GM19395 (cell line): ENCODE measurements around the gene ADAMTSL3.

Experiments used
- ATAC-seq: cut with Tn5 transposase; IDR thresholded peaks from one replicate; pipeline ENCODE4 v1.9.1; 2021; ENCODE audit warnings: mild to moderate bottlenecking, moderate library complexity; ENCODE audit not compliant: unreplicated experiment

Gene ADAMTSL3

GRCh38 chr15:83656192-83656591 lies 2.3 kb downstream of the ADAMTSL3 start:
- no peak for ATAC-seq

DNA sequence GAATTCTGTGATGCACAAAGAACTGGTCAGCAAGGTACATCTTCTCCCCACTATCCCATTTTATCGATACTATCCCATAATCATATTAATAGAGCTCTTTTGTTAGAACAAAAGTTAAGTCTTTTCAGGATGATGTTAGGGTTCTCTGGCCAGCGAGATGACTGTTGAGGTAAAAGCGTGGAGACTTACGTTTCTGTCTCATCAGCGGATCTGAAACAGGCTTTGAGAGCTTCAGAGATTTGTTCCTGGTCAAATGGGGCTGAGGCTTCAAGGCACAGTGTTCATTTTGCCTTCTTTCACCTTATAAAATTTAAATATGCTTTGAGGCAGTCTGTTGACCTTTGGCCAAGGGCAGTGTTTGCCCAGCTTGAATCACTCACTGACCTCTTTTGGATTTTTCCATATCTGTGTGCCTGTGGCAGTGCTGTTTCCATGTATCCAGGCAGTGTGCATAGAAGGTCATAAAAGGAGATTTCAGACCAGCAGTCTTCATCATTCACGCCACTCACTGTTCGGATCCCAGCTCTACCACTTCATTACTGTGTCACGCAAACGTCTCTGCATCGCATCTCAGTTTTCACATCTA lies 3.1 kb downstream of the ADAMTSL3 start:
- ATAC-seq, result no peak

DNA sequence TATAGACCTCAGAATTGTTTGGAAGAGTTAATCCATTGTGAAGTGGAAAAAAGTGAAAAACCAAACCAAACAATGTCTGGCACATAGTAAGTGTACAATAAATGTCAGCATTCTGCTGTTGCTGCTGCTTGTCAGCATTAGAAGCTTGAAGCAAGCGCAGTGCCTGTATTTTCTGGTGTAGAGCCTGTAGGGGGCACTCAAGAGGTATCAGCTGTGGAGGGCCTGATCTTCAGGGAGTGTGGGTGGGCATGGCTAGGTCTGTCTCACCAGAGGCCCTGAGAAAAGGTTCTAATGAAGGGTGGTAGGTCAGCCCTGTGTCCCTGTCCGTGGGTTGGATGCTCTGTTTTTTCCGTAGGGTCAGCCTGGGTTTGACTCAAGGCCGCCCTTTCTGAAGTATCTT lies 3.6 kb downstream of the ADAMTSL3 start:
- ATAC-seq, result no peak

GRCh38 chr15:83658430-83659416 lies 4.8 kb downstream of the ADAMTSL3 start:
- no peak for ATAC-seq

GRCh38 chr15:83659417-83659812 lies 5.5 kb downstream of the ADAMTSL3 start:
- no peak for ATAC-seq

GRCh38 chr15:83665480-83665879 lies 11.6 kb downstream of the ADAMTSL3 start:
- ATAC-seq, result no peak

GRCh38 chr15:83670672-83671229 lies 16.8 kb downstream of the ADAMTSL3 start:
- no peak for ATAC-seq

DNA sequence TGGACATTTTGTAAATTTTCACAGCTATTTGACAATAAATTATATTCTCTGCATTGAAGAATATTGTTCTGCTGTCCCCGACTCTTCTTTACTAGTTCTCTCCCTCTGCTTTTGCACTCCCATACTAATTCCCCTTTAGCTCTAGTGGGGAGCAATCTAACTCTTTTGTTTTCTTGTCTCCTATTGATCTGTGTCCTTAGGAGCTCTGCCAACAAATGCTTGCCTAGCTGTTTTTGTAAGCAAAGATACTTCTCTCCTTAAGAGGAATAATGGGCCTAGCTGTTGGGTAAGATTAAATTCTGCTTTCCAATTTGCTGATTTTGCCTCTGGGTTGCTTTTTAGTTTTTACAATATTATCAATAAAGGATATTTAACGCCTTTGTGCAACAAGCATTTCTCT lies 17.7 kb downstream of the ADAMTSL3 start:
- no peak for ATAC-seq

DNA sequence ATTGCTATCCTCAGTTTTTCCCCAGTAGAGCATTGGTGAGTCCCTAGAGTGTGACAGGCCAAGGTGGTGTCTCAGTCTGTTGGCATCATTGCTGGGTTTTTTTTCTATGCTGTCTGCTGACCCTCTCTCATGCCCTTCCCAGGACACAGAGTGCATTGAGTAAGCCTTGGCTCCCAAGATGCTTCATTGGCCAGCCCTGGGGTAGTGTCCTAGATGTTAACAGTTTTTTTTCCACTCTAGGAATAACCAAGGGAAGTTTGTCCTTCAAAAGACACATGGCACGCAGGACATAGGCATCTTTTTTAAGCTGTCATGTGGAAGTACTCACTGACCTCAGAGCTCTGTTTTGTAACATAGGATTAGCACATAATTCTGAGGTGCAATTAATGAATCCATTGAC lies 19.5 kb downstream of the ADAMTSL3 start:
- no peak for ATAC-seq

GRCh38 chr15:83682476-83683088 lies 28.7 kb downstream of the ADAMTSL3 start:
- no peak for ATAC-seq

DNA sequence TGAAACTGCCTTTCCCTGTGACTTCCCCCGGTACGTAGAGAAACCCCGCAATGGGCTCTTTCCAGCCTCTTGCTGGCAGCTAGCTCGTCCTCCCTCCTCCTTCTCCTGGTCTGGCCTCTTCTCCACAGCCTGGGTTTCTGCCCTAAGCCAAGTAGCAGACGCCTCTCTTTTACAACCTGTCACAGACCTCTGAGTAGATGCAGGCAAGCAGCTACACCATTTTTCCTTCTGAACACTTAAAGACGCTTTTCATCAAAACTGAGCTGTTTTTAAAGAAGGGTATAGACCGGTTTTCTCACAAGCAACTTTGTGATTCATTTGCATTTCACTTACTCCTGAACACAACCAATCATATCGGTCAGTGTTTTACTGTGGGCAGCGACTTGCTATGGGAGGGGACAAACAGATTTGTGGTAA lies 32.0 kb downstream of the ADAMTSL3 start:
- no peak for ATAC-seq

- no peak for ATAC-seq
Observed at GRCh38 chr15:83688201-83688600, 34.3 kb downstream of the ADAMTSL3 start.

GRCh38 chr15:83690676-83691075 lies 36.8 kb downstream of the ADAMTSL3 start:
- ATAC-seq, result no peak

GRCh38 chr15:83692746-83693581 lies 39.0 kb downstream of the ADAMTSL3 start:
- no peak for ATAC-seq

DNA sequence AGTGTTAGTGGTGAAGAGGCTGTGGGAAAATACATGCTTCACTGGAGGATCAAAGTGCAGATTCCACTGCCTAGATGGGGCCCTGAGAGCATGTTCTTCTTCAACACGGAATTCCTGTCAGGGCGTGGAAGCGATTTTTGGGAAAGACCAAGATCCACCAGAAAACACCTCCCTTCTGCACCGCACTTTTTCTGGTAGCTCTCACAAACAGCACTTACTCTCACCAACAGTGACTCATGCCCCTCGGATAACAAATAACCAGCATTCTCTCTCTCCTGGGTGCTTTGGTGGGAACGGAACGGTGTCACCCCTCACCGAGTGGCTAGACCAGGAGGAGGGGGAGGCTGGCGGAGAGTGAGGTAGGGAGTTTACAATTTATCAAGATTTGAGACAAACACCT lies 40.1 kb downstream of the ADAMTSL3 start:
- ATAC-seq, result no peak

GRCh38 chr15:83694536-83694935 lies 40.6 kb downstream of the ADAMTSL3 start:
- no peak for ATAC-seq

DNA sequence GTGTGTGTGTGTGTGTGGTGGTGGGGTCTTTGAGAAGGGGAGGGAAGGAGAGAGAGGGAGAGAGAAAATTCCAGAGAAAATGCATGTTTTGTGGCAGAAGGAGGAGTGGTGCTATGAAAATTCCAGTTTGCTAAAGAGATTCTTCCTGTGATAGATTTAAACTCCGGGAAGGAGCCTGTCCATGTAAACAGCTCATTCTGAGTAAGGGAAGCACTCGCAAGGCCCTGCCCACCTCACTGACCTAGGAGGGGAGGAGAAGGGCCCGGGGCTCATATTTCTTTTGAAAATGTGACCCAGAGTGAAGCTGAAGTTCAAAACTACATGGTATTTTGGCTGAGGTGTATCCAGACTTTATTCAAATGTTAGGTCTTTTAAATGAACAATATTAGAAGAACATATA lies 41.3 kb downstream of the ADAMTSL3 start:
- ATAC-seq, result no peak

- ATAC-seq, result no peak
Observed at GRCh38 chr15:83695901-83696425, 42.0 kb downstream of the ADAMTSL3 start.

DNA sequence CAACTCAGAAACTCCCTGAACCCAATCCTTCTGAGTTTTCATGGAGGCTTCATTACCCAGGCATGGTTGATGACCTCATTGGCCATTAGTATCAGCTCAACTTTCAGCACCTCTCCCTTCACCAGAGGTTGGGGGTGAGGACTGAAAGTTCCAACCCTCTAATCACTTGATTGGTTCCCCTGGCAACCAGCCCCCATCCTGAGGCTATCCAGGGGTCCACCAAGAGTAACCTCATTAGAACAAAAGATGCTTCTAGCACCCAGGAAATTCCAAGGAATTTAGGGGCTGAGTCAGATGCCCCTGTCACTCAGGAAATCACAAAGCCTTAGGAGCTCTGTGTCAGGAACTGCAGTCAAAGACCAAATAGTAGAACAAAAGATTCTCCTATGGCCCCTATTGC lies 43.8 kb downstream of the ADAMTSL3 start:
- no peak for ATAC-seq

DNA sequence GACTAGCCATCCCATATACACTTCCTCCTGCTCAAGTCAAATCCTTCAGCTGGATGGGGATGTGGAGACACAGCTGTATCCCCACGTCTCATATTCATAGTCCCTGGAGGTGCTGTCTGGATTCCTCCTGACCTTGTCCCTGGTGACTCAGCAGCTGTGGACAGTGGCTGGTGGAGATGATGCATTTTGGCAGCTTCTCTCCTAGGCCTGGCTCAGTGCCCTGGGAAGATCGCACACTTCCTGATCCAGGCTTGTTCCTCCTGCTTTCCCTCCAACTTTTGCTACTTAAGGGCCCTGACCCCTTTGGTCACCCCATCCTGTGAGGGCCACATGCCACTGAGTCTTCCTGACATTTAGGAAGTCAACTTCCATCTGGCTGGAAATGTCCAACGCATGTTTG lies 44.4 kb downstream of the ADAMTSL3 start:
- no peak for ATAC-seq
